GM19324 (cell line): ENCODE results near the gene RNF13.
A peak's percentile ranks its signal among the peaks of the same experiment; 100 is the strongest.
"Not testable (repeated sequence)": the region's sequence is repeated elsewhere in the genome, so short reads cannot be mapped to it uniquely, and the experiment has no call there.

ENCODE experiments used
- ATAC-seq: cut with Tn5 transposase; IDR thresholded peaks from one replicate; pipeline ENCODE4 v1.9.1; 2021; ENCODE audit warnings: mild to moderate bottlenecking, moderate library complexity; ENCODE audit not compliant: unreplicated experiment, low FRiP score

The RNF13 gene

GRCh38 chr3:149943966-149944365 lies 131.0 kb downstream of the RNF13 start:
- not testable (repeated sequence) for ATAC-seq

GRCh38 chr3:149947231-149947630 lies 134.2 kb downstream of the RNF13 start:
- no peak for ATAC-seq

GRCh38 chr3:149949181-149949580 lies 136.2 kb downstream of the RNF13 start:
- ATAC-seq = no peak

GRCh38 chr3:149954812-149955211 lies 141.8 kb downstream of the RNF13 start:
- ATAC-seq = no peak

GRCh38 chr3:149955449-149955848 lies 142.4 kb downstream of the RNF13 start:
- ATAC-seq = no peak

- no peak for ATAC-seq
Observed at GRCh38 chr3:149957361-149958125, 144.5 kb downstream of the RNF13 start.

- ATAC-seq = no peak
Observed at GRCh38 chr3:149958171-149958796, 145.3 kb downstream of the RNF13 start.

- no peak for ATAC-seq
Observed at GRCh38 chr3:149959443-149959842, 146.4 kb downstream of the RNF13 start.

GRCh38 chr3:149963485-149963884 lies 150.5 kb downstream of the RNF13 start:
- no peak for ATAC-seq

- no peak for ATAC-seq
Observed at GRCh38 chr3:149964291-149964690, 151.3 kb downstream of the RNF13 start.

- ATAC-seq = no peak
Observed at GRCh38 chr3:149965278-149965677, 152.3 kb downstream of the RNF13 start.

- ATAC-seq = no peak
Observed at GRCh38 chr3:149967086-149967685, 154.2 kb downstream of the RNF13 start.

- no peak for ATAC-seq
Observed at GRCh38 chr3:149968216-149968615, 155.2 kb downstream of the RNF13 start.

GRCh38 chr3:149969110-149969939 lies 156.3 kb downstream of the RNF13 start:
- no peak for ATAC-seq

GRCh38 chr3:149969940-149970715 lies 157.1 kb downstream of the RNF13 start:
- peak; percentile 52 for ATAC-seq

- peak; percentile 52 for ATAC-seq
Observed at GRCh38 chr3:149970716-149971402, 157.8 kb downstream of the RNF13 start, which contains the start of gene PFN2. TSS of gene PFN2 (minus strand) at chr3:149970895. CDS start at chr3:149970856, 39 bp downstream.

GRCh38 chr3:149971403-149972075 lies 158.5 kb downstream of the RNF13 start:
- no peak for ATAC-seq

GRCh38 chr3:149975919-149976318 lies 162.9 kb downstream of the RNF13 start:
- no peak for ATAC-seq

- no peak for ATAC-seq
Observed at GRCh38 chr3:149977386-149977785, 164.4 kb downstream of the RNF13 start.
